H9 (cell line): ENCODE results near the gene PDHB. TPM values are rescaled to one million over a fixed set of nuclear protein-coding genes. Genes with fewer than 3 reads are reported as not detected.

Experiments
- DNase-seq: peaks from one replicate; pipeline ENCODE4 v3.0.0-alpha.2; 2017
- H2AFZ ChIP-seq: one replicate; pipeline ENCODE4 v1.6.1; 2013; ENCODE audit warnings: mild to moderate bottlenecking, low read length, control low read depth, moderate library complexity
- H2AK5ac ChIP-seq: 2 replicates; pipeline ENCODE4 v1.6.1; 2013; ENCODE audit warnings: low read length, control low read depth, mixed read lengths; ENCODE audit not compliant: insufficient read length
- H2BK120ac ChIP-seq: one replicate; pipeline ENCODE4 v1.6.1; 2013; ENCODE audit warnings: low read depth, mild to moderate bottlenecking, low read length, control low read depth, inconsistent platforms; ENCODE audit not compliant: poor library complexity, severe bottlenecking
- H2BK12ac ChIP-seq: 2 replicates; pipeline ENCODE4 v1.6.1; 2013; ENCODE audit warnings: low read length, control low read depth, mixed read lengths, low read depth; ENCODE audit not compliant: insufficient read length
- H2BK15ac ChIP-seq: 2 replicates; pipeline ENCODE4 v1.6.1; 2013; ENCODE audit warnings: low read depth, low read length, control low read depth
- H2BK20ac ChIP-seq: one replicate; pipeline ENCODE4 v1.6.1; 2013; ENCODE audit warnings: low read depth, mild to moderate bottlenecking, low read length, control low read depth, inconsistent platforms; ENCODE audit not compliant: poor library complexity, severe bottlenecking
- H2BK5ac ChIP-seq: 2 replicates; pipeline ENCODE4 v1.6.1; 2013; ENCODE audit warnings: low read length, control low read depth, mixed read lengths; ENCODE audit not compliant: insufficient read length
- H3K14ac ChIP-seq: 2 replicates; pipeline ENCODE4 v1.6.1; 2013; ENCODE audit warnings: low read length, control low read depth; ENCODE audit not compliant: insufficient read depth
- H3K18ac ChIP-seq: 2 replicates; pipeline ENCODE4 v1.6.1; 2013; ENCODE audit warnings: low read depth, mild to moderate bottlenecking, mixed read lengths, low read length, control low read depth; ENCODE audit not compliant: insufficient read length
- H3K23ac ChIP-seq: 2 replicates; pipeline ENCODE4 v1.6.1; 2013; ENCODE audit warnings: low read length, control low read depth, mixed read lengths, low read depth; ENCODE audit not compliant: insufficient read length
- H3K23me2 ChIP-seq: 2 replicates; pipeline ENCODE4 v1.6.1; 2013; ENCODE audit warnings: low read depth, mild to moderate bottlenecking, mixed read lengths, low read length, control low read depth; ENCODE audit not compliant: insufficient read length, poor library complexity, severe bottlenecking
- H3K27ac ChIP-seq: 2 replicates; pipeline ENCODE4 v1.5.1; 2013; ENCODE audit warnings: low read length, control low read depth, mixed read lengths, low read depth; ENCODE audit not compliant: insufficient read length
- H3K27me3 ChIP-seq: 2 replicates; pipeline ENCODE4 v1.6.1; 2013; ENCODE audit warnings: low read length, control low read depth, inconsistent platforms; ENCODE audit not compliant: insufficient read depth
- H3K4ac ChIP-seq: 2 replicates; pipeline ENCODE4 v1.6.1; 2013; ENCODE audit warnings: low read depth, mild to moderate bottlenecking, control low read depth, inconsistent platforms, low read length, moderate library complexity
- H3K4me1 ChIP-seq: 2 replicates; pipeline ENCODE4 v1.6.1; 2013; ENCODE audit warnings: low read length, control low read depth, inconsistent platforms; ENCODE audit not compliant: insufficient read depth
- H3K4me2 ChIP-seq: 2 replicates; pipeline ENCODE4 v1.6.1; 2013; ENCODE audit warnings: low read length, control low read depth, mixed read lengths; ENCODE audit not compliant: insufficient read length, insufficient read depth
- H3K56ac ChIP-seq: 2 replicates; pipeline ENCODE4 v1.6.1; 2013; ENCODE audit warnings: low read depth, mild to moderate bottlenecking, mixed read lengths, low read length, control low read depth; ENCODE audit not compliant: insufficient read length
- H3K79me1 ChIP-seq: 2 replicates; pipeline ENCODE4 v1.6.1; 2013; ENCODE audit warnings: low read depth, mild to moderate bottlenecking, moderate library complexity, low read length, control low read depth, inconsistent platforms; ENCODE audit not compliant: insufficient read depth, poor library complexity, severe bottlenecking
- H3K79me2 ChIP-seq: 2 replicates; pipeline ENCODE4 v1.6.1; 2013; ENCODE audit warnings: low read length, control low read depth, inconsistent platforms; ENCODE audit not compliant: insufficient read depth
- H3K9ac ChIP-seq: 2 replicates; pipeline ENCODE4 v1.6.1; 2013; ENCODE audit warnings: low read length, control low read depth, mixed read lengths; ENCODE audit not compliant: insufficient read length; ENCODE audit errors: extremely low read depth
- H3K9me3 ChIP-seq: one replicate; pipeline ENCODE4 v1.6.1; 2013; ENCODE audit warnings: low read depth, low read length, inconsistent platforms; ENCODE audit not compliant: control insufficient read depth
- H3T11ph ChIP-seq: one replicate; pipeline ENCODE4 v1.6.1; 2013; ENCODE audit warnings: mild to moderate bottlenecking, low read length, control low read depth, inconsistent platforms
- H4K20me1 ChIP-seq: one replicate; pipeline ENCODE4 v1.6.1; 2013; ENCODE audit not compliant: control insufficient read depth, insufficient read length, insufficient read depth
- H4K5ac ChIP-seq: 2 replicates; pipeline ENCODE4 v1.6.1; 2013; ENCODE audit warnings: low read depth, mild to moderate bottlenecking, mixed read lengths, low read length, control low read depth; ENCODE audit not compliant: insufficient read length
- H4K8ac ChIP-seq: replicated peaks from 2 replicates; pipeline ENCODE4 v1.6.1; 2013; ENCODE audit warnings: low read length, control low read depth, mixed read lengths, low read depth; ENCODE audit not compliant: insufficient read length
- H4K91ac ChIP-seq: 2 replicates; pipeline ENCODE4 v1.6.1; 2013; ENCODE audit warnings: low read depth, mild to moderate bottlenecking, moderate library complexity, mixed read lengths, low read length, control low read depth; ENCODE audit not compliant: insufficient read length
- H3K27ac Mint-ChIP-seq, 3 experiments: 2 replicates in 2 of 3; 3 replicates in 1 of 3; pipeline ENCODE4 v1.8.0; 2020 to 2021; ENCODE audit warnings: mixed read lengths in 3 of 3, mild to moderate bottlenecking in 1 of 3, moderate library complexity in 1 of 3
- H3K27me3 Mint-ChIP-seq: 2 replicates; pipeline ENCODE4 v1.8.0; 2021; ENCODE audit warnings: low read depth, mild to moderate bottlenecking, moderate library complexity, mixed read lengths
- H3K36me3 Mint-ChIP-seq, 3 experiments: 2 replicates in 2 of 3; 3 replicates in 1 of 3; pipeline ENCODE4 v1.8.0; 2020 to 2021; ENCODE audit warnings: low read depth in 3 of 3, mixed read lengths in 3 of 3; ENCODE audit not compliant: insufficient read depth in 1 of 3
- H3K4me1 Mint-ChIP-seq, 2 experiments: 2 replicates each; pipeline ENCODE4 v1.8.0; 2020; ENCODE audit warnings: mixed read lengths in 2 of 2
- H3K4me3 Mint-ChIP-seq, 2 experiments: 2 replicates in 1 of 2; 3 replicates in 1 of 2; pipeline ENCODE4 v1.8.0; 2020 to 2021; ENCODE audit warnings: mild to moderate bottlenecking in 2 of 2, mixed read lengths in 2 of 2, moderate library complexity in 1 of 2
- H3K9me3 Mint-ChIP-seq, 2 experiments: 2 replicates in 1 of 2; 3 replicates in 1 of 2; pipeline ENCODE4 v1.8.0; 2020; ENCODE audit warnings: mild to moderate bottlenecking in 2 of 2, mixed read lengths in 2 of 2, moderate library complexity in 1 of 2
- CTCF ChIP-seq: fragments of 200-600 bp; sonication (generic); conservative IDR thresholded peaks from 3 replicates; pipeline ENCODE4 v1.8.0; 2021; ENCODE audit warnings: antibody characterized with exemption, mild to moderate bottlenecking
- WGBS: extraction: QIAGEN DNeasy Blood & Tissue Kit; methylation state at CpG from one replicate; pipeline ENCODE4 v1.1.7; 2013; ENCODE audit warnings: missing lambda C conversion rate, low lambda C conversion rate, mixed read lengths; ENCODE audit not compliant: insufficient read length; ENCODE audit errors: extremely low coverage; 5-methylcytosine and 5-hydroxymethylcytosine counted together
- total RNA-seq: library from RNA; stranded (reverse); gene quantifications from 2 replicates; pipeline ENCODE4 v1.2.1, GENCODE V29; 2021

Gene PDHB
- total RNA-seq, 1 experiment from 2014 or later, result 132 TPM

DNA sequence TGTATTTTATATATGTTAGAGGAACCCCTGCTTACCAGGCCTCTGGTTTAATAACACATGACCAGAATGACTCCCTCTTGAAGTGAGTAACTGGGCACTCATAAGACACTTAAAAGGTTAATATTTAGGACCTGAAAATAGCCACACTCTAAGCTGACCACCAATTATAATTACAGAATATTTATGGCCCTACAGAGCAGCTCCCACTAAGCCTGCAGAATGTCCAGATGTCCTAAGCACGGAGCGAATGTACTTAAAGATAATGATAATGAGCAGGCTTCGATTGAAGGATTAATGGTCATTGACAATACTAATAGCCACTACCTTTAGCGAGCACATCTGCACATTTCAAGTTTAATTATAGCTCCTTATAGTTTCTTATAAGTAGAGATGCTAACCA is 35.5 kb upstream of the PDHB start:
- no peak overlapping the region for H4K8ac ChIP-seq
- no peak overlapping the region for H3K9ac ChIP-seq
- no peak overlapping the region for H2BK12ac ChIP-seq
- Mint-ChIP-seq H3K27ac (no peak overlapping the region), H3K27me3 (peaks cover 2% of the 10 kb centered on the region; the same call in 1 of the 2 replicates), H3K36me3 (no peaks in the 10 kb centered on the region), H3K4me3 (no peak overlapping the region), H3K9me3 (no peaks in the 10 kb centered on the region), H3K4me1 (peaks cover 19% of the 10 kb centered on the region in 2 experiments)
- no peak overlapping the region for H3K23ac ChIP-seq
- H3K79me2 ChIP-seq, result no peaks in the 10 kb centered on the region
- no peaks in the 10 kb centered on the region for H3K27me3 ChIP-seq
- H3K9me3 ChIP-seq, result no peaks in the 10 kb centered on the region
- no peak overlapping the region for H3K4ac ChIP-seq
- no CpG with 5 or more reads among the region's 4 CpGs for WGBS
- no peak overlapping the region for H2BK20ac ChIP-seq
- no peak overlapping the region for H2BK5ac ChIP-seq
- H4K5ac ChIP-seq, result no peak overlapping the region
- no peak overlapping the region for H2BK120ac ChIP-seq
- no peak overlapping the region for H3K14ac ChIP-seq
- H2AFZ ChIP-seq, result no peak overlapping the region
- no peak for TF ChIP-seq CTCF
- H4K91ac ChIP-seq, result no peak overlapping the region
- H3T11ph ChIP-seq, result no peak overlapping the region
- H2BK15ac ChIP-seq, result no peak overlapping the region
- no peak overlapping the region for H3K18ac ChIP-seq
- H3K27ac ChIP-seq, result no peak overlapping the region
- H3K4me1 ChIP-seq, result peaks cover 6% of the 10 kb centered on the region
- H4K20me1 ChIP-seq, result no peaks in the 10 kb centered on the region
- no peak overlapping the region for H3K56ac ChIP-seq
- H3K23me2 ChIP-seq, result no peaks in the 10 kb centered on the region
- no peak for DNase-seq
- no peak overlapping the region for H2AK5ac ChIP-seq
- H3K4me2 ChIP-seq, result no peak overlapping the region
- no peaks in the 10 kb centered on the region for H3K79me1 ChIP-seq
